Right atrium auricular region (tissue), 2 donors: ENCODE data around the gene DAG1. TPM values are rescaled to one million over a fixed set of nuclear protein-coding genes. Genes with fewer than 3 reads are reported as not detected.
"Not testable (repeated sequence)": the region's sequence is repeated elsewhere in the genome, so short reads cannot be mapped to it uniquely, and the experiment has no call there.

ENCODE experiments used
- DNase-seq: peaks from one replicate; pipeline ENCODE4 v3.0.0-alpha.2; 2019; ENCODE audit warnings: low spot score
- H3K27ac ChIP-seq, 2 donors: fragments of 200-600 bp; sonication (generic); 1 replicate in 1 of 2; 2 replicates in 1 of 2; pipeline ENCODE4 v1.5.1; 2016 to 2019
- H3K27me3 ChIP-seq, 2 donors: fragments of 200-600 bp; sonication (generic); one replicate each; pipeline versions ENCODE4 v1.5.1 to v1.6.0; 2017 to 2019
- H3K36me3 ChIP-seq: fragments of 200-600 bp; sonication (generic); one replicate; pipeline ENCODE4 v1.5.1; 2016
- H3K4me1 ChIP-seq, 2 donors: fragments of 200-600 bp; sonication (generic); one replicate each; pipeline versions ENCODE4 v1.5.1 to v1.6.0; 2017 to 2019
- H3K4me3 ChIP-seq, 2 donors: fragments of 200-600 bp; sonication (generic); 1 replicate in 1 of 2; 2 replicates in 1 of 2; pipeline ENCODE4 v1.5.1; 2017 to 2019; ENCODE audit warnings: mild to moderate bottlenecking in 1 of 2, moderate library complexity in 1 of 2
- H3K9me3 ChIP-seq, 2 donors: fragments of 200-600 bp; sonication (generic); one replicate each; pipeline ENCODE4 v1.5.1; 2019
- CTCF ChIP-seq, 2 donors: fragments of 200-600 bp; sonication (generic); IDR thresholded peaks; one replicate each; pipeline ENCODE4 v1.5.1; 2019; ENCODE audit warnings: antibody characterized with exemption in 2 of 2
- total RNA-seq, 2 donors: library from RNA; depleted of rRNA; stranded (reverse); fragments of >200 nt; gene quantifications; one replicate each; pipeline ENCODE4 v1.1.0, GENCODE V29; 2016

DAG1 gene
- total RNA-seq, 2 donors from 2014 or later, result 115 to 174 TPM

GRCh38 chr3:49495023-49495422 lies 25.0 kb downstream of the DAG1 start:
- TF ChIP-seq CTCF (IDR thresholded peaks at IDR 0.05), result no peak
- Histone ChIP-seq H3K4me1 (peaks cover 0 to 18% of the 10 kb centered on the region in 2 donors), H3K4me3 (no peak overlapping the region), H3K36me3 (no peaks in the 10 kb centered on the region), H3K27me3 (no peaks in the 10 kb centered on the region), H3K27ac (no peak overlapping the region), H3K9me3 (no peaks in the 10 kb centered on the region)
- no peak for DNase-seq

- DNase-seq, H3K36me3 ChIP-seq, H3K4me3 ChIP-seq, H3K9me3 ChIP-seq, H3K27ac ChIP-seq, H3K27me3 ChIP-seq: not testable (repeated sequence)
- peaks cover 0 to 36% of the 10 kb centered on the region in 2 donors for H3K4me1 ChIP-seq
These were observed 26.8 kb downstream of the DAG1 start for GRCh38 chr3:49496845-49497244.

GRCh38 chr3:49497606-49498005 lies 27.5 kb downstream of the DAG1 start:
- Histone ChIP-seq H3K27ac (no peak overlapping the region), H3K36me3 (no peaks in the 10 kb centered on the region), H3K4me3 (no peak overlapping the region), H3K9me3 (no peaks in the 10 kb centered on the region), H3K27me3 (no peaks in the 10 kb centered on the region), H3K4me1 (peaks cover 0 to 37% of the 10 kb centered on the region in 2 donors)
- DNase-seq, result no peak
- no peak for TF ChIP-seq CTCF (IDR thresholded peaks at IDR 0.05)

- no peaks in the 10 kb centered on the region for H3K27me3 ChIP-seq
- DNase-seq, result no peak
- peak overlapping the region in 1 of 2 donors; percentile 96 for H3K27ac ChIP-seq
- no peaks in the 10 kb centered on the region for H3K9me3 ChIP-seq
- no peak overlapping the region for H3K4me3 ChIP-seq
- peaks cover 0 to 37% of the 10 kb centered on the region in 2 donors for H3K4me1 ChIP-seq
- no peak for TF ChIP-seq CTCF (IDR thresholded peaks at IDR 0.05)
- no peaks in the 10 kb centered on the region for H3K36me3 ChIP-seq
These were observed 28.2 kb downstream of the DAG1 start for GRCh38 chr3:49498239-49498638.

GRCh38 chr3:49498648-49499047 lies 28.6 kb downstream of the DAG1 start:
- Histone ChIP-seq H3K27ac (peak overlapping the region in 1 of 2 donors; percentile 96), H3K9me3 (no peaks in the 10 kb centered on the region), H3K4me3 (no peak overlapping the region), H3K27me3 (no peaks in the 10 kb centered on the region), H3K36me3 (no peaks in the 10 kb centered on the region), H3K4me1 (peaks cover 0 to 34% of the 10 kb centered on the region in 2 donors)
- no peak for DNase-seq
- no peak for TF ChIP-seq CTCF (IDR thresholded peaks at IDR 0.05)

- no peak for DNase-seq
- Histone ChIP-seq H3K4me1 (peaks cover 0 to 26% of the 10 kb centered on the region in 2 donors), H3K36me3 (no peaks in the 10 kb centered on the region), H3K9me3 (no peaks in the 10 kb centered on the region), H3K27ac (peak overlapping the region; percentile 87 to 96), H3K4me3 (no peak overlapping the region), H3K27me3 (no peaks in the 10 kb centered on the region)
- no peak for TF ChIP-seq CTCF (IDR thresholded peaks at IDR 0.05)
These were observed 30.2 kb downstream of the DAG1 start for GRCh38 chr3:49500205-49500731.
